B cell (primary cell): ENCODE results near the gene PPP2R2C.

Experiments
- CTCF ChIP-seq: fragments of 200-600 bp; IDR thresholded peaks from one replicate; pipeline ENCODE4 v1.8.0; 2022; ENCODE audit warnings: antibody characterized with exemption, mild to moderate bottlenecking
- EZH2 ChIP-seq: IDR thresholded peaks from 2 replicates; pipeline ENCODE4 v1.6.1; 2012; ENCODE audit warnings: borderline replicate concordance, low read depth, mild to moderate bottlenecking, moderate library complexity, low read length; ENCODE audit not compliant: insufficient read depth, poor library complexity, severe bottlenecking

- TF ChIP-seq CTCF = no peak
- no peak for TF ChIP-seq EZH2
Observed at GRCh38 chr4:6391186-6391851, 81.1 kb downstream of the PPP2R2C start.
